GM12801 (cell line): ENCODE results near the gene EDNRA.

ENCODE experiments used
- CTCF ChIP-seq: IDR thresholded peaks from one replicate; pipeline ENCODE4 v1.5.1; 2011; ENCODE audit warnings: control low read depth; ENCODE audit not compliant: insufficient read length; ENCODE audit errors: extremely low read depth

Gene EDNRA

GRCh38 chr4:147589586-147589985, 108.7 kb downstream of the EDNRA start:
- no peak for TF ChIP-seq CTCF

- TF ChIP-seq CTCF = no peak
These were observed 109.5 kb downstream of the EDNRA start for GRCh38 chr4:147590249-147590920.

GRCh38 chr4:147591106-147591505, 110.2 kb downstream of the EDNRA start:
- no peak for TF ChIP-seq CTCF

- no peak for TF ChIP-seq CTCF
These were observed 113.2 kb downstream of the EDNRA start for GRCh38 chr4:147594107-147594506.
